ENCODE results near the gene SPNS2.

The SPNS2 gene

DNA sequence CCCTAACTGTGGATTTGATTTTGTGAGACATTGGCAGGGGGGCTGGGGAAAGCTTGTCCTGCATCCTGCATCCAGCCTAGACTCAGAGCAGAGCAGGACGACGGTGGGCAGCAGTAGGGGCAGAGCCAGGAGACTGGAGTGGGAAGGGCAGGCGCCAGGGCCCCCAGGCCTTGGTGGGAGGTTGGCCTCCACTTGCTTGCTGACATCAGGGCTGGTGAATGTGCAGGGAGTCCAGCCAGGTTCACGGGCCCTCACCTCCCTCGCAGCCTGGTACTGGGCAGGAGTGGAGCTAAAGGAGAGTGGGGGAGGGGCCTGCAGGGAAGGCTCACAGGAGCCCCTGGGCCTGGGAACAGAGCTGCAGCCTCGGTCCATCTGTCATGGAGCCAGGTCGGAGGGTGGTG, 83.4 kb downstream of the SPNS2 start:
- in situ Hi-C loops (cut with MboI; ENCODE audit: low sequenced_read_pairs, unreplicated experiment) = no loop called here
- DNase-seq (ENCODE audit: low spot score) = no peak
- TF ChIP-seq, protein P1, sequence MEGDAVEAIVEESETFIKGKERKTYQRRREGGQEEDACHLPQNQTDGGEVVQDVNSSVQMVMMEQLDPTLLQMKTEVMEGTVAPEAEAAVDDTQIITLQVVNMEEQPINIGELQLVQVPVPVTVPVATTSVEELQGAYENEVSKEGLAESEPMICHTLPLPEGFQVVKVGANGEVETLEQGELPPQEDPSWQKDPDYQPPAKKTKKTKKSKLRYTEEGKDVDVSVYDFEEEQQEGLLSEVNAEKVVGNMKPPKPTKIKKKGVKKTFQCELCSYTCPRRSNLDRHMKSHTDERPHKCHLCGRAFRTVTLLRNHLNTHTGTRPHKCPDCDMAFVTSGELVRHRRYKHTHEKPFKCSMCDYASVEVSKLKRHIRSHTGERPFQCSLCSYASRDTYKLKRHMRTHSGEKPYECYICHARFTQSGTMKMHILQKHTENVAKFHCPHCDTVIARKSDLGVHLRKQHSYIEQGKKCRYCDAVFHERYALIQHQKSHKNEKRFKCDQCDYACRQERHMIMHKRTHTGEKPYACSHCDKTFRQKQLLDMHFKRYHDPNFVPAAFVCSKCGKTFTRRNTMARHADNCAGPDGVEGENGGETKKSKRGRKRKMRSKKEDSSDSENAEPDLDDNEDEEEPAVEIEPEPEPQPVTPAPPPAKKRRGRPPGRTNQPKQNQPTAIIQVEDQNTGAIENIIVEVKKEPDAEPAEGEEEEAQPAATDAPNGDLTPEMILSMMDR (IDR thresholded peaks at IDR 0.05; ENCODE audit: borderline replicate concordance, control extremely low read depth, extremely low read depth, insufficient read depth, missing control alignments) = no peak

DNA sequence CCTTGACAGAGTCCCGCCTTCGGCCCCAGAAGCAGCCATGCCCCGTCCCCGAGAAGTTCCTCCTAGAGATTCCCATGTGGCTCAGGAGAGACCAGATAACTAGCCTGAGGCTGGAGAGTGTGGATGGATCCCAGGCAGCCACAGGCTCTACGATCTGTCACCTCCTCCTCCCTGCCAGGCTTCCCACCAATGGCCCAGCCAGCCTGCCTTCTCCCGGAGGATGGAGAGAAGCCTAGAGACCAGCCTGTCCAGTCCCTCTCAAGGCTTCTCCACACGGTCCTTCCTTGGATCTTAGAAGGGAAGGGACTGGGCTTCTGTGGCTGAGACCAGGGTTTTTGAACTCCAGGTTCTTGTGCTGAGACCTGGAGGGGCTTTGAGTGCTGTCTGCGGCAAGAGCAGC, 84.0 kb downstream of the SPNS2 start:
- TF ChIP-seq, protein P1 (IDR thresholded peaks at IDR 0.05; ENCODE audit: borderline replicate concordance, control extremely low read depth, extremely low read depth, insufficient read depth, missing control alignments) = no peak
- in situ Hi-C loops (cut with MboI; ENCODE audit: low sequenced_read_pairs, unreplicated experiment) = no loop called here
- no peak for DNase-seq (ENCODE audit: low spot score)

DNA sequence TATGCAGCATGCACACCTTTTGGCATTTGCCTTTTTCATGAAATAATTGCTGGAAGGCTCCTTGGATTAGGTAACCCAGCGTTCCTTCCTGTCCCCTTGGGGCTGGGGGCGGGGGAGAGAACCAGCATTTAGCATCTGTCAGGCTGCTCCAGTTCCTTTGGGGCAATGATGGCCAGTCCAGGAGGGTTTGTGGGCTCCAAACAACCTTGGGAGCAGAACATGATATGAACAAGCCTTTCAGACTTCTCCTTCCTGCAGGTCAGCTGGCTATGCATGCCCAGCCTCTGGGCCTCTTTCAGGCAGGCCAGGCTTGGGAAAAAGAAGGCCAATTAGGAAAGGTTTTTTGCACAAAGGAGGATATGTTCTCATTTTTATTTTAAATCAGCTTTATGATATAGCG, 84.5 kb downstream of the SPNS2 start:
- no peak for DNase-seq (ENCODE audit: low spot score)
- TF ChIP-seq, protein P1 (IDR thresholded peaks at IDR 0.05; ENCODE audit: borderline replicate concordance, control extremely low read depth, extremely low read depth, insufficient read depth, missing control alignments) = no peak
- in situ Hi-C loops (cut with MboI; ENCODE audit: low sequenced_read_pairs, unreplicated experiment) = no loop called here

DNA sequence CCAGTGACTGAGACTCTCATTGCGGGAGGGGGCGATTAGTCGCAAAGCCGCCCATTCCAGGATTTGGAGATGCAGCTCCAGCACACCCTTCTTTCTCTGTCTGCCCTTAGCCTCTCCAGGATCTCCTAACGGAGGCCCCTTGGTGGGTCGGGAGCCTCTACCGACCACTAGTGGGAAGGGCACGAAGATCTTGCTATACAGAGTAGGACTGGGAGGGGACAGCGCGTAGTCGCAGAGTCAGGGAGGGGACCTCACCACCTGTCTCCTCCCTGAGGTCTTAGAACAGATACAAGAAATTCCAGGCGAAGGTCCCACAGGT, 85.1 kb downstream of the SPNS2 start:
- DNase-seq (ENCODE audit: low spot score) = no peak
- in situ Hi-C loops (cut with MboI; ENCODE audit: low sequenced_read_pairs, unreplicated experiment) = no loop called here
- TF ChIP-seq, protein P1 (IDR thresholded peaks at IDR 0.05; ENCODE audit: borderline replicate concordance, control extremely low read depth, extremely low read depth, insufficient read depth, missing control alignments) = no peak

DNA sequence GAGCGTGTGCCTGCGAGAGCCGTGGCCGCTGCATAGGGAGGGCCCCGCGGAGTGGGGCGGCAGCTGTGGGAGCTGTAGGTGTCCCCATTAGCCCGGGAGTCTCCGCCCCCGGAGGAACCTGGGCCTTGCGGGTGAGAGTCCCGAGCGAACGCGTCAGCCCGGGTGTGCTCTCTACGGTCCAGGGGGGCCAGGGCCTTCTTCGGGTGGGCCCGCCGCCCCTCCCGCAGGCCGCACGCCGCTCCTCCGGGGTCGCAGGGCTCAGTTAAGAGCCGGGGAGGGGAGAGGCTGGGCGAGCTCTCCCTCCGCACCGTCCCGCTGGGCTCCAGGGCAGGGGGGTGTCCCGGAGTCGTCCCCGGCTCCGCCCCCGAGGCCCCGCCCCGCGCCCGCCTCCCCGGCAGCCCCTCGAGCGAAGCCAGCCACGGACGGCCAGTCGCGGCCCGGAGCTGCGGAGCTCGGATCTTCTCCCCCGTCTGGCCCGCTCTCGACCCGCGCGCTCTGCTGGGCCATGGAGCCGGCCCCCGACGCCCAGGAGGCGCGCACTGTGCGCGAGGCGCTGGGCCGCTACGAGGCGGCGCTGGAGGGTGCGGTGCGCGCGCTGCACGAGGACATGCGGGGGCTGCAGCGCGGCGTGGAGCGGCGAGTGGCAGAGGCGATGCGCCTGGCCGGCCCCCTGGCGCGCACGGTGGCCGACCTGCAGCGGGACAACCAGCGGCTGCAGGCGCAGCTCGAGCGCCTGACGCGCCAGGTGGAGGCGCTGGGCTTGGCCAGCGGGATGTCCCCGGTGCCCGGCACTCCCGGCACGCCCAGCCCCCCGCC, 85.6 kb downstream of the SPNS2 start, which contains the start of gene SMTNL2:
TSS of gene SMTNL2 (plus strand) at position 429 of the 816 bp plus-strand sequence. CDS start at position 506, 77 bp downstream.
- DNase-seq (ENCODE audit: low spot score) = no peak
- in situ Hi-C loops (cut with MboI; ENCODE audit: low sequenced_read_pairs, unreplicated experiment) = no loop called here
- TF ChIP-seq, protein P1 (IDR thresholded peaks at IDR 0.05; ENCODE audit: borderline replicate concordance, control extremely low read depth, extremely low read depth, insufficient read depth, missing control alignments) = no peak

DNA sequence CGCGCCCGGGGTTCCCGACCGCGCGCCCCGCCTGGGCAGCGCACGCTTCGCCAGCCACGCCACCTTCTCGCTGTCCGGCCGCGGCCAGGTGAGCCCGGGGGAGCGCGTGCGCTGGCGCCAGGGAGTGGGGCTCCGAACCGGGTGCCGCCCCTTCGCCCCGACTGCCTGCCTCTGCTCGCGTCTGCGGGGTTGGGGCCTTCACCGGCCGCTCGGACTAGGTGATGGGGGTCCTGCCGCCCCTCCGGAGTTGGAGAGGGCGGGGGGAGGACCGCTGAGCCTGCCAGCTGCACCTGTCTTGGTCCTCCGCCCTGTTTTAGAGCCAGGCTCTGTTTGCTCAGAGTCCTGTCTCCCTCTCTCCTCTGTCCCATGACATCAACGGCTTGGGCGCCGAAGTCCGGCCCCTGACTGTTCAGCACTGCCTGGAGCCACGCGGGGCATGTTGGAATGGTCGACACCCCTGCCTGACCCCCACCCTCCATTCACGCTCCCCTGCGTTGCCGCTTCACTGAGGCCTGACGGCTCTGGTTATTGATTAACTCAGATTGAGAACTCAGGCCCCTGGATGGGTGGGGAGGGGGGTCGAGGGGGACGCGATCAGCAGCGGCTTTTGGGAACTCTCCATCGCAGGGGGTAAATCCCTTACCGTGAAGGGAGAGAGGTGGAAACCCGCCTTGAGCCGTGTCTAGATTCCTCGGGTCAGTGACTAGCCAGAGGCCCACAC, 86.4 kb downstream of the SPNS2 start:
- in situ Hi-C loops (cut with MboI; ENCODE audit: low sequenced_read_pairs, unreplicated experiment) = no loop called here
- no peak for DNase-seq (ENCODE audit: low spot score)
- TF ChIP-seq, protein P1 (IDR thresholded peaks at IDR 0.05; ENCODE audit: borderline replicate concordance, control extremely low read depth, extremely low read depth, insufficient read depth, missing control alignments) = no peak
